Endodermal cell (in vitro differentiated cells): ENCODE results near the gene SPEN. TPM values are rescaled to one million over a fixed set of nuclear protein-coding genes. Genes with fewer than 3 reads are reported as not detected.

ENCODE experiments used
- DNase-seq: peaks from one replicate; pipeline ENCODE4 v3.0.0-alpha.2; 2017
- H3K27ac ChIP-seq: 2 replicates; pipeline ENCODE4 v1.5.1; 2013; ENCODE audit warnings: mild to moderate bottlenecking, low read depth, low read length, moderate library complexity
- H3K27me3 ChIP-seq: 2 replicates; pipeline ENCODE4 v1.6.1; 2013; ENCODE audit warnings: mild to moderate bottlenecking, low read length, moderate library complexity; ENCODE audit not compliant: insufficient read depth, control insufficient read depth, poor library complexity, severe bottlenecking
- H3K36me3 ChIP-seq: 2 replicates; pipeline ENCODE4 v1.7.0; 2013; ENCODE audit warnings: mild to moderate bottlenecking, low read length, moderate library complexity; ENCODE audit not compliant: control insufficient read depth, insufficient read depth
- H3K4me1 ChIP-seq: one replicate; pipeline ENCODE4 v1.7.0; 2013; ENCODE audit warnings: low read length; ENCODE audit not compliant: control insufficient read depth, insufficient read depth
- H3K4me3 ChIP-seq: 2 replicates; pipeline ENCODE4 v1.5.1; 2013; ENCODE audit warnings: mild to moderate bottlenecking, low read length, moderate library complexity
- H3K9ac ChIP-seq: 2 replicates; pipeline ENCODE4 v1.6.1; 2013; ENCODE audit warnings: mild to moderate bottlenecking, low read length, moderate library complexity; ENCODE audit not compliant: poor library complexity, severe bottlenecking; ENCODE audit errors: extremely low read depth
- H3K9me3 ChIP-seq: 2 replicates; pipeline ENCODE4 v1.6.1; 2013; ENCODE audit warnings: mild to moderate bottlenecking, low read length, moderate library complexity; ENCODE audit not compliant: control insufficient read depth
- H3K27ac Mint-ChIP-seq: 2 replicates; pipeline ENCODE4 v1.8.0; 2020; ENCODE audit warnings: mixed read lengths
- H3K27me3 Mint-ChIP-seq: 2 replicates; pipeline ENCODE4 v1.8.0; 2021; ENCODE audit warnings: mild to moderate bottlenecking, mixed read lengths; ENCODE audit not compliant: insufficient read depth
- H3K36me3 Mint-ChIP-seq: 2 replicates; pipeline ENCODE4 v1.8.0; 2020; ENCODE audit warnings: low read depth, mixed read lengths
- H3K4me1 Mint-ChIP-seq: 2 replicates; pipeline ENCODE4 v1.8.0; 2020; ENCODE audit warnings: mixed read lengths
- H3K4me3 Mint-ChIP-seq: 2 replicates; pipeline ENCODE4 v1.8.0; 2020; ENCODE audit warnings: mild to moderate bottlenecking, moderate library complexity, mixed read lengths
- H3K9me3 Mint-ChIP-seq: 2 replicates; pipeline ENCODE4 v1.8.0; 2020; ENCODE audit warnings: mild to moderate bottlenecking, mixed read lengths
- WGBS, 2 experiments: methylation state at CpG; one replicate each; pipeline versions ENCODE4 v1.1.5 to v1.1.7; 2013; ENCODE audit warnings: missing lambda C conversion rate in 2 of 2, mixed read lengths in 1 of 2; ENCODE audit not compliant: insufficient coverage in 1 of 2, insufficient read length in 1 of 2; 5-methylcytosine and 5-hydroxymethylcytosine counted together
- total RNA-seq, 2 donors: library from RNA; stranded (reverse); fragmentation: NEBNext Ultra II Directional in 1 of 2; extraction: Animal tissue kit (Norgen Biotek cat#: 25700) in 1 of 2; gene quantifications; 2 replicates in 1 of 2; 3 replicates in 1 of 2; pipeline ENCODE4 v1.2.1, GENCODE V29; 2021
- TF ChIP-seq, protein P1 (sequence below): fragments of 200-600 bp; sonication (generic); conservative IDR thresholded peaks from 2 replicates; pipeline ENCODE4 v1.5.0; 2021; ENCODE audit warnings: antibody characterized with exemption, mild to moderate bottlenecking

SPEN gene
- total RNA-seq, 2 donors from 2014 or later: 61.5 to 71.9 TPM

DNA sequence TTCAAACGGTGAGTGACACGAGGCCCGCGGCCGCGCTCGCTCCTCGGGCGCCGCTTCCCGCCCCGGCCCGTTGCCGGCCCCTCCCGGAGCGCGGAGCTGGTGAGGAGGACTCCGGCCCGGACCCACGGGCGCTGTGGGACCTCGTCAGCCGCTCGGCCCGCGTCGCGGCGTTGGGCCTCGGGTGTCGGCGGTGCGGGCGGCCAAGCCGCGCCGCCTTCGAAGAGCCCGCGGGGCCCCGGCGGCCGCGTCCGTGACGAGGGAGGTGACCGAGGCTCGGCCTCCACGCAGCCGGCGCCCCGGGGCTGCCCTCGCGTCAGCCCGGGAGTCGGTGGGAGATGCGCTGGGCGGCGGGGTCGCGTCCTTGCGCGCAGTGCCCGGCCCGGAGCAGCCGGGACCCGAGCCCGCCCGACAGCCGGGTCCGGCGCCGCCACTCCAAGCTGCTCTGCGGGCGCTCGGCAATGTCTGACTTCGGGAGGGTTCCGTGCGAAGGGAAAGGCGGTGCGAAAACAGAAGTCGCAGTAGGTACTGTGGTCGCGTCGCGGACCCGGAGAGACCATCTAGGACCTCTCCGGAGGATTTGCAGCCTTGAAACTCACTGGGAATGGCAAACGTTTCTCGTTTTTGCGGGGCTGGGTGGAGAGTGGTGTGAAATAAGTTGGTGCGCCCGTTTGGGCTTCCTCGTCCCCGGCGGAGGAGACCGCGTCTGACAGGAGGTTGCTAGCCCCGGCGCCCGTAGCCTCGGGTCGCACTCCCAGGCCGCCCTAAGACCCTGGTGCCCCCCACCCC is 829 bp downstream of the SPEN start:
- H3K9me3 Mint-ChIP-seq: no peaks in the 10 kb centered on the region
- no peaks in the 10 kb centered on the region for H3K27me3 ChIP-seq
- H3K4me1 Mint-ChIP-seq: peaks cover 25% of the 10 kb centered on the region
- no peaks in the 10 kb centered on the region for H3K9me3 ChIP-seq
- H3K36me3 ChIP-seq: peaks cover 4% of the 10 kb centered on the region
- no peaks in the 10 kb centered on the region for H3K27me3 Mint-ChIP-seq
- H3K4me3 ChIP-seq: peak overlapping the region; percentile 97
- H3K9ac ChIP-seq: peak overlapping the region; percentile 96
- H3K27ac ChIP-seq: peak overlapping the region; percentile 100
- H3K4me1 ChIP-seq: peaks cover 8% of the 10 kb centered on the region
- H3K27ac Mint-ChIP-seq: peak overlapping the region; percentile 98
- no peaks in the 10 kb centered on the region for H3K36me3 Mint-ChIP-seq
- peak overlapping the region; percentile 96 for H3K4me3 Mint-ChIP-seq
- DNase-seq: peak; percentile 74
- WGBS, 2 experiments: 0% methylated on average over 33 to 104 of the region's 104 CpGs
- TF ChIP-seq, protein P1, sequence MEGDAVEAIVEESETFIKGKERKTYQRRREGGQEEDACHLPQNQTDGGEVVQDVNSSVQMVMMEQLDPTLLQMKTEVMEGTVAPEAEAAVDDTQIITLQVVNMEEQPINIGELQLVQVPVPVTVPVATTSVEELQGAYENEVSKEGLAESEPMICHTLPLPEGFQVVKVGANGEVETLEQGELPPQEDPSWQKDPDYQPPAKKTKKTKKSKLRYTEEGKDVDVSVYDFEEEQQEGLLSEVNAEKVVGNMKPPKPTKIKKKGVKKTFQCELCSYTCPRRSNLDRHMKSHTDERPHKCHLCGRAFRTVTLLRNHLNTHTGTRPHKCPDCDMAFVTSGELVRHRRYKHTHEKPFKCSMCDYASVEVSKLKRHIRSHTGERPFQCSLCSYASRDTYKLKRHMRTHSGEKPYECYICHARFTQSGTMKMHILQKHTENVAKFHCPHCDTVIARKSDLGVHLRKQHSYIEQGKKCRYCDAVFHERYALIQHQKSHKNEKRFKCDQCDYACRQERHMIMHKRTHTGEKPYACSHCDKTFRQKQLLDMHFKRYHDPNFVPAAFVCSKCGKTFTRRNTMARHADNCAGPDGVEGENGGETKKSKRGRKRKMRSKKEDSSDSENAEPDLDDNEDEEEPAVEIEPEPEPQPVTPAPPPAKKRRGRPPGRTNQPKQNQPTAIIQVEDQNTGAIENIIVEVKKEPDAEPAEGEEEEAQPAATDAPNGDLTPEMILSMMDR: no peak

- Histone ChIP-seq H3K27ac (peak overlapping the region; percentile 100), H3K4me3 (peak overlapping the region; percentile 97), H3K9me3 (no peaks in the 10 kb centered on the region), H3K4me1 (peaks cover 4% of the 10 kb centered on the region), H3K36me3 (peaks cover 4% of the 10 kb centered on the region), H3K9ac (peak overlapping the region; percentile 96), H3K27me3 (no peaks in the 10 kb centered on the region)
- WGBS, 2 experiments: 0% methylated on average over 16 to 42 of the region's 44 CpGs
- H3K4me1 Mint-ChIP-seq: peaks cover 25% of the 10 kb centered on the region
- peak overlapping the region; percentile 96 for H3K4me3 Mint-ChIP-seq
- no peaks in the 10 kb centered on the region for H3K9me3 Mint-ChIP-seq
- H3K27me3 Mint-ChIP-seq: no peaks in the 10 kb centered on the region
- DNase-seq: peak; percentile 95
- H3K36me3 Mint-ChIP-seq: no peaks in the 10 kb centered on the region
- H3K27ac Mint-ChIP-seq: peak overlapping the region; percentile 98
- TF ChIP-seq, protein P1: no peak
These were observed 1.6 kb downstream of the SPEN start for GRCh38 chr1:15848929-15849774.

GRCh38 chr1:15849775-15850324 is 2.3 kb downstream of the SPEN start:
- peak overlapping the region; percentile 96 for H3K4me3 Mint-ChIP-seq
- Histone ChIP-seq H3K9ac (peak overlapping the region; percentile 96), H3K4me1 (peaks cover 4% of the 10 kb centered on the region), H3K27me3 (no peaks in the 10 kb centered on the region), H3K27ac (peak overlapping the region; percentile 100), H3K9me3 (no peaks in the 10 kb centered on the region), H3K36me3 (peaks cover 4% of the 10 kb centered on the region), H3K4me3 (peak overlapping the region; percentile 97)
- peaks cover 25% of the 10 kb centered on the region for H3K4me1 Mint-ChIP-seq
- H3K27me3 Mint-ChIP-seq: no peaks in the 10 kb centered on the region
- H3K36me3 Mint-ChIP-seq: no peaks in the 10 kb centered on the region
- H3K9me3 Mint-ChIP-seq: no peaks in the 10 kb centered on the region
- peak; percentile 90 for DNase-seq
- TF ChIP-seq, protein P1: no peak
- WGBS, 2 experiments: 1 to 3% methylated on average over 16 of the region's 16 CpGs
- H3K27ac Mint-ChIP-seq: peak overlapping the region; percentile 98
